Pancreas (tissue), 10 donors: ENCODE data around the gene CEP43. TPM values are rescaled to one million over a fixed set of nuclear protein-coding genes. Genes with fewer than 3 reads are reported as not detected.

ENCODE experiments used
- ATAC-seq, 4 donors: fragments of 200-7000 bp; cut with Tn5 transposase; one replicate each; pipeline versions ENCODE4 v1.8.0 to v1.9.1; 2020; ENCODE audit warnings: mild to moderate bottlenecking in 4 of 4, moderate library complexity in 4 of 4
- DNase-seq, 6 donors: peaks; one replicate each; pipeline ENCODE4 v3.0.0-alpha.2; 2020
- FAIRE-seq: peaks from 2 replicates; lab custom pipeline; 2012; peaks lifted over from hg19 to GRCh38; lab: Jason Lieb, UNC
- H3K27ac ChIP-seq, 4 donors: fragments of 200-600 bp; sonication (generic); 1 replicate in 3 of 4; 2 replicates in 1 of 4; pipeline versions ENCODE4 v1.5.0 to v1.8.0; 2020
- H3K27me3 ChIP-seq, 4 donors: fragments of 200-600 bp; one replicate each; pipeline ENCODE4 v1.8.0; 2021
- H3K36me3 ChIP-seq, 3 donors: fragments of 200-600 bp; sonication (generic) in 1 of 3; one replicate each; pipeline versions ENCODE4 v1.5.0 to v1.8.0; 2020 to 2021
- H3K4me1 ChIP-seq, 3 donors: fragments of 200-600 bp; one replicate each; pipeline ENCODE4 v1.8.0; 2021
- H3K4me3 ChIP-seq, 4 donors: fragments of 200-600 bp; sonication (generic) in 2 of 4; one replicate each; pipeline versions ENCODE4 v1.5.0 to v1.8.0; 2020 to 2021
- H3K9me3 ChIP-seq, 4 donors: fragments of 200-600 bp; one replicate each; pipeline ENCODE4 v1.8.0; 2021
- CTCF ChIP-seq, 4 donors: fragments of 200-600 bp; sonication (generic) in 3 of 4; IDR thresholded peaks; one replicate each; pipeline versions ENCODE4 v1.5.0 to v1.8.0; 2021; ENCODE audit warnings: antibody characterized with exemption in 4 of 4
- WGBS, 2 donors: extraction: QIAGEN DNeasy Blood & Tissue Kit; methylation state at CpG; one replicate each; pipeline ENCODE4 v1.1.7; 2013; 5-methylcytosine and 5-hydroxymethylcytosine counted together
- intact Hi-C, 3 donors: fragments of 100-400 bp; cut with DNase I; formaldehyde crosslinking; loops; one replicate each; pipeline versions ENCODE4 v1.11.1 to v1.14.2; 2022
- polyA plus RNA-seq, 2 donors: library from polyadenylated mRNA; stranded (reverse); fragments of 200-250 nt; gene quantifications; one replicate each; pipeline ENCODE4 v1.2.3, GENCODE V29; 2013
- total RNA-seq, 6 donors: library from RNA; stranded (reverse); fragmentation: NEBNext Ultra II Directional in 4 of 6; extraction: Animal tissue kit (Norgen Biotek cat#: 25700) in 4 of 6; gene quantifications; one replicate each; pipeline versions ENCODE4 v1.2.1 to v1.2.4, GENCODE V29; 2021 to 2023
- donor health status: healthy with polysubstance abuse.
- donor health status: DM: no; HTN: no; CAD: no; lungs with moderate emphysema.
- donor health status: DM: no; HTN: no; CAD: no.
- donor health status: control.
- donor health status: control.
- donor health status: Bipolar disorder and iron deficiency.
- donor health status: DM: yes; HTN: yes; CAD: no.
- donor health status: DM: no; HTN: no; CAD: no.
- donor health status: DM: no; HTN: no; CAD: no.
- donor health status: DM: yes; HTN: yes; CAD: no.

The CEP43 gene
- total and polyA plus RNA-seq, 8 donors, result 4.4 to 11.9 (median 6.4) TPM

- Histone ChIP-seq H3K4me1 (peaks cover 0 to 6% (median 0%) of the 10 kb centered on the region in 3 donors), H3K9me3 (no peaks in the 10 kb centered on the region), H3K4me3 (no peak overlapping the region), H3K36me3 (no peaks in the 10 kb centered on the region), H3K27ac (no peak overlapping the region), H3K27me3 (no peaks in the 10 kb centered on the region)
- intact Hi-C loops, result loop anchor here in 1 of 3 donors (10.0 kb wide), 1 partner anchor 213 kb away; no protein-coding TSS in a partner anchor
- no peak for FAIRE-seq
- TF ChIP-seq CTCF (IDR thresholded peaks at IDR 0.05), result no peak
- 84 to 86% methylated on average over 3 of the region's 3 CpGs for WGBS, 2 donors
- ATAC-seq, result no peak
- DNase-seq, result no peak
These were observed 11.3 kb upstream of the CEP43 start for GRCh38 chr6:166987930-166988329.

- intact Hi-C loops, result loop anchor here in 1 of 3 donors (10.0 kb wide), 1 partner anchor 214 kb away; no protein-coding TSS in a partner anchor
- DNase-seq, result no peak
- no peak for FAIRE-seq
- H3K27ac ChIP-seq, result no peak overlapping the region
- no peaks in the 10 kb centered on the region for H3K36me3 ChIP-seq
- H3K9me3 ChIP-seq, result no peaks in the 10 kb centered on the region
- ATAC-seq, result no peak
- peaks cover 0 to 6% (median 0%) of the 10 kb centered on the region in 3 donors for H3K4me1 ChIP-seq
- TF ChIP-seq CTCF (IDR thresholded peaks at IDR 0.05), result no peak
- no peak overlapping the region for H3K4me3 ChIP-seq
- no peaks in the 10 kb centered on the region for H3K27me3 ChIP-seq
- 61 to 71% methylated on average over 3 of the region's 3 CpGs for WGBS, 2 donors
These were observed 10.5 kb upstream of the CEP43 start for GRCh38 chr6:166988674-166989201.

GRCh38 chr6:166989427-166990032 lies 9.7 kb upstream of the CEP43 start:
- WGBS, 2 donors, result 31 to 35% methylated on average over 9 to 10 of the region's 10 CpGs

GRCh38 chr6:166996406-166996805 lies 2.8 kb upstream of the CEP43 start:
- H3K27ac ChIP-seq, result no peak overlapping the region
- H3K4me3 ChIP-seq, result no peak overlapping the region

More at GRCh38 chr6:166989427-166990032, 9.7 kb upstream of the CEP43 start:
- no peak overlapping the region for H3K4me3 ChIP-seq
- no peaks in the 10 kb centered on the region for H3K27me3 ChIP-seq
- H3K4me1 ChIP-seq, result peaks cover 0 to 6% (median 0%) of the 10 kb centered on the region in 3 donors
- TF ChIP-seq CTCF (IDR thresholded peaks at IDR 0.05), result peak in 3 of 4 donors; percentile 13 to 37 (median 32)
- H3K36me3 ChIP-seq, result no peaks in the 10 kb centered on the region
- FAIRE-seq, result no peak
- no peaks in the 10 kb centered on the region for H3K9me3 ChIP-seq
- ATAC-seq, result peak; percentile 61 to 88 (median 88)
- intact Hi-C loops, result loop anchor here in 2 of 3 donors (10.0 kb wide), 1 partner anchor 215 kb away; no protein-coding TSS in a partner anchor
- peak in 1 of 6 donors; percentile 17 for DNase-seq
- no peak overlapping the region for H3K27ac ChIP-seq

More at GRCh38 chr6:166996406-166996805, 2.8 kb upstream of the CEP43 start:
- ATAC-seq, result no peak
- no peak for DNase-seq
- WGBS, 2 donors, result 87 to 89% methylated on average over 7 of the region's 7 CpGs
- no peaks in the 10 kb centered on the region for H3K36me3 ChIP-seq
- no peak for FAIRE-seq
- intact Hi-C loops, result loop anchor here in 1 of 3 donors (10.0 kb wide), 1 partner anchor 222 kb away; no protein-coding TSS in a partner anchor
- no peak for TF ChIP-seq CTCF (IDR thresholded peaks at IDR 0.05)
- no peaks in the 10 kb centered on the region for H3K9me3 ChIP-seq
- peaks cover 0 to 8% (median 7%) of the 10 kb centered on the region in 3 donors for H3K4me1 ChIP-seq
- H3K27me3 ChIP-seq, result no peaks in the 10 kb centered on the region
